Nephron (organoid): ENCODE results near the gene ATP6V0A4.

Experiments used
- H3K27ac Mint-ChIP-seq, 3 experiments: 2 replicates each; pipeline ENCODE4 v1.8.0; 2020; ENCODE audit warnings: mixed read lengths in 3 of 3, mild to moderate bottlenecking in 2 of 3, moderate library complexity in 1 of 3
- H3K27me3 Mint-ChIP-seq: 2 replicates; pipeline ENCODE4 v1.8.0; 2021; ENCODE audit warnings: low read depth, mild to moderate bottlenecking, moderate library complexity, mixed read lengths
- H3K36me3 Mint-ChIP-seq: 2 replicates; pipeline ENCODE4 v1.8.0; 2020; ENCODE audit warnings: low read depth, mixed read lengths
- H3K4me1 Mint-ChIP-seq: 2 replicates; pipeline ENCODE4 v1.8.0; 2020; ENCODE audit warnings: mixed read lengths
- H3K4me3 Mint-ChIP-seq, 3 experiments: 2 replicates each; pipeline ENCODE4 v1.8.0; 2020; ENCODE audit warnings: mild to moderate bottlenecking in 3 of 3, mixed read lengths in 3 of 3, moderate library complexity in 2 of 3
- H3K9me3 Mint-ChIP-seq: 2 replicates; pipeline ENCODE4 v1.8.0; 2020; ENCODE audit warnings: mixed read lengths
- TF ChIP-seq, protein P1 (sequence below), 3 experiments: fragments of 200-600 bp; sonication (generic); IDR thresholded peaks; one replicate each; pipeline ENCODE4 v1.5.0; 2021; ENCODE audit warnings: antibody characterized with exemption in 3 of 3; ENCODE audit not compliant: unreplicated experiment in 3 of 3

Gene ATP6V0A4

DNA sequence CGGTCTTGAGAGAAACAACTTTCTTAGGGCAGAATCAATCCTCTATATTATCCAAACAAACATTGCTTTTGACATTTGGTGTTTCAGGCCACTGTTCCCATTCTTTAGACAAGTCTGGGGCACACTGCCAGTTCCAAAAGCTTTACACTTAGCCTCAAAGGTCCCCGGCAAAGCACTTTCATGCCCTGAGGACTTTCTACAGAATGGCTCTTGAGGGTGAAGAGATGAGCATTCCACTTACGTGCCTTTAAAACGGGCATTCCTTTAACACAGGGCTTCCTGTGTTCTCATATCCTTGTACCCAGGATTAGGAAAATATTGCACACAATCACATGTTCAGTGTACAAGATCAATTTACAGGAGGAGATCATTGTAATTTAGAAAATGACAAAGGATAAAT is 13.3 kb downstream of the ATP6V0A4 start:
- Mint-ChIP-seq H3K27me3 (peaks cover 12% of the 10 kb centered on the region), H3K4me1 (no peaks in the 10 kb centered on the region), H3K27ac (no peak overlapping the region), H3K4me3 (no peak overlapping the region), H3K36me3 (peaks cover 8% of the 10 kb centered on the region), H3K9me3 (peaks cover 7% of the 10 kb centered on the region)
- TF ChIP-seq, protein P1, sequence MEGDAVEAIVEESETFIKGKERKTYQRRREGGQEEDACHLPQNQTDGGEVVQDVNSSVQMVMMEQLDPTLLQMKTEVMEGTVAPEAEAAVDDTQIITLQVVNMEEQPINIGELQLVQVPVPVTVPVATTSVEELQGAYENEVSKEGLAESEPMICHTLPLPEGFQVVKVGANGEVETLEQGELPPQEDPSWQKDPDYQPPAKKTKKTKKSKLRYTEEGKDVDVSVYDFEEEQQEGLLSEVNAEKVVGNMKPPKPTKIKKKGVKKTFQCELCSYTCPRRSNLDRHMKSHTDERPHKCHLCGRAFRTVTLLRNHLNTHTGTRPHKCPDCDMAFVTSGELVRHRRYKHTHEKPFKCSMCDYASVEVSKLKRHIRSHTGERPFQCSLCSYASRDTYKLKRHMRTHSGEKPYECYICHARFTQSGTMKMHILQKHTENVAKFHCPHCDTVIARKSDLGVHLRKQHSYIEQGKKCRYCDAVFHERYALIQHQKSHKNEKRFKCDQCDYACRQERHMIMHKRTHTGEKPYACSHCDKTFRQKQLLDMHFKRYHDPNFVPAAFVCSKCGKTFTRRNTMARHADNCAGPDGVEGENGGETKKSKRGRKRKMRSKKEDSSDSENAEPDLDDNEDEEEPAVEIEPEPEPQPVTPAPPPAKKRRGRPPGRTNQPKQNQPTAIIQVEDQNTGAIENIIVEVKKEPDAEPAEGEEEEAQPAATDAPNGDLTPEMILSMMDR (IDR thresholded peaks at IDR 0.05; ENCODE audit: unreplicated experiment in 3 of 3), result no peak

DNA sequence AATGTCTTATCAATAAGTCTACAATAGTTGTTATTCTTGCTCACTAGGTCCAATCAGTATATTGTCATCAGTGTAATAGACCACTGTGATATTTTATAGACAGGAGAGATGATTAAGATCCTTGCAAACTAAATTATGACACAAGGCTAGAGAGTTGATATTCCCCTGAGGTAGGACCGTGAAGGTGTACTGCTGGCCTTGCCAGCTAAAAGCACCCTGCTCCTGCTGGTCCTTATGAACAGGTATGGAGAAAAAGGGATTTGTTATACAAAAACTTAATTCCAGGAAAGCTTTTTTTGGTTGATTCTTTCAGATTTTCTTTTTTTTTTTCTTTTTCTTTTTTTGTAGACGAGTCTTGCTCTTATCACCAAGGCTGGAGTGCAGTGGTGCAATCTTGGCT is 17.0 kb downstream of the ATP6V0A4 start:
- no peak overlapping the region for H3K4me3 Mint-ChIP-seq
- peaks cover 3% of the 10 kb centered on the region for H3K9me3 Mint-ChIP-seq
- H3K36me3 Mint-ChIP-seq, result peaks cover 4% of the 10 kb centered on the region
- no peaks in the 10 kb centered on the region for H3K4me1 Mint-ChIP-seq
- H3K27me3 Mint-ChIP-seq, result peaks cover 4% of the 10 kb centered on the region
- no peak overlapping the region for H3K27ac Mint-ChIP-seq
- TF ChIP-seq, protein P1 (IDR thresholded peaks at IDR 0.05; ENCODE audit: unreplicated experiment in 3 of 3), result no peak

DNA sequence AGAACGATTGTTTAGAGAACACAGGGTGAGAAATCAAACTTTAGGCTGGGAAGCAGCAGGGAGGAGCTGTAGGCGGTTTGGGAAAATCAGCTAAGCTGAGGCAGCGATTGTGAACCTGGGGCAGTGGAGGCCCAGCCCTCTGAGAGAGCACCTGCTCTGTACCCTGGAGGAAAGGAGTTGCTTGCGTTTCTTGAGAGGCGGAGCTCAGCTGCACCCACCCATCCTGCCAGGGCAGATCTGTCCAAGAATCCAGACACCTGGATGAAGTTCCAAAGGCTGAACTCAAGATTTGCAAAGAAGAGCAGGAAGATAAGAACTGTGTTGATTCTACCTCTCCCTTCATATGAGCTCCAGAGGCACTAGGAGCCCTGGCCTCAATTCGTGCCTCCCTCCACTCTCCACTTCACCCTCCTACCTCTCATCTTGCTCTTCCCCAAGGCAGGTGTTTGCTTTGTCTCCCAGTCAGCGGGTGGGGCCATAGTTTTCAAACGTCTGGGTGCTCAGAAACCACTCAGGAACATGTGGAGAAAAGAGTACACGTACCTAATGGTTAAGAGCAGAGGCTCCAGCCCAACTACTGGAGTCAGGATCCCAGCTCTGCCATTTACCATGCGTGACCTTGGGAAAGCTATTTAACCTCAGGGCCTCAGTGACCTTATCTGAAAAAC is 21.7 kb downstream of the ATP6V0A4 start:
- Mint-ChIP-seq H3K4me1 (no peaks in the 10 kb centered on the region), H3K27ac (no peak overlapping the region), H3K9me3 (no peaks in the 10 kb centered on the region), H3K4me3 (no peak overlapping the region), H3K36me3 (no peaks in the 10 kb centered on the region), H3K27me3 (peaks cover 4% of the 10 kb centered on the region)
- TF ChIP-seq, protein P1 (IDR thresholded peaks at IDR 0.05; ENCODE audit: unreplicated experiment in 3 of 3), result no peak

DNA sequence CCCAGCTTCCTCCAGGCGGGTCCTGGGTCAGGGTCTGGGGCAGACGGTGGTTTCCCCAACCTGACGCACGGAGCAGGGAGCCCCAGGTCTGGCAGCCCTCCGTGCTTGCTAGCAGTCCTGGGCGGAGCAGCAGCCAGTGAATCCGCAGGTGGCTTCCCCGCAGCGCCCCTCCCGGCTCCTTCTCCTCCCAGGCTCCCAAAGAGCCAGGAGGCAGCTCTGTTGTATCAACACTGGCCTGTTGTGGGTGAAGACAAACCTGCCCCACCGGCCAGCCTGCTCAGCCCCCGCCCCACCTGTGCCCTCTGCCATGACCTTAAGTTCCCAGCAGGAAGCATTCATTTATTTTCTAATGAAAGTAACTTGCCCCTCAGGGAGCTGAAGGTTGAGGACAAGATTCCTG is 24.2 kb downstream of the ATP6V0A4 start:
- H3K27ac Mint-ChIP-seq, result no peak overlapping the region
- H3K4me3 Mint-ChIP-seq, result no peak overlapping the region
- peaks cover 4% of the 10 kb centered on the region for H3K27me3 Mint-ChIP-seq

DNA sequence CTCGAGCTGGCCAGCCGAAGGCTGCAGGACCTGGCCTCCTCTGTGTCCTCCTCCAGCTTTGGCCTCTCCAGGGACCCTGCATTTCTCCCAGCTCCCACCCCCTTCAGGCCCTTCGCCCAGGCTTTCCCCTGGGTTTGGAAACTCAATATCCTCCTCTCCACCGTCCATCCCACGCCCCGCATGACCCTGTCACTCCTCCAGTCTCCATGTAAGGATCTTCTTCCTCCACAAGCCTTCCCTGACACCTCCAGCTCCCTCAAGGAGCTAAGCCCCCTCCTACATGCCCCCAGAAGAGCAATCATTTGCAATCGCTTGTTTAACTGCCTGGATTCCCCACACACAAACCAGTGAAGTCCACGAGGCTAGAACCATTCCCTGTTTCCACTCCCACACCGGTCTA is 24.8 kb downstream of the ATP6V0A4 start:
- H3K27ac Mint-ChIP-seq, result no peak overlapping the region
- no peaks in the 10 kb centered on the region for H3K9me3 Mint-ChIP-seq
- H3K27me3 Mint-ChIP-seq, result peaks cover 4% of the 10 kb centered on the region
- no peaks in the 10 kb centered on the region for H3K4me1 Mint-ChIP-seq
- H3K36me3 Mint-ChIP-seq, result no peaks in the 10 kb centered on the region
- TF ChIP-seq, protein P1 (IDR thresholded peaks at IDR 0.05; ENCODE audit: unreplicated experiment in 3 of 3), result no peak
- no peak overlapping the region for H3K4me3 Mint-ChIP-seq

More for the DNA sequence above, 24.2 kb downstream of the ATP6V0A4 start:
- Mint-ChIP-seq H3K4me1 (no peaks in the 10 kb centered on the region), H3K9me3 (no peaks in the 10 kb centered on the region), H3K36me3 (no peaks in the 10 kb centered on the region)
- TF ChIP-seq, protein P1 (IDR thresholded peaks at IDR 0.05; ENCODE audit: unreplicated experiment in 3 of 3), result no peak

DNA sequence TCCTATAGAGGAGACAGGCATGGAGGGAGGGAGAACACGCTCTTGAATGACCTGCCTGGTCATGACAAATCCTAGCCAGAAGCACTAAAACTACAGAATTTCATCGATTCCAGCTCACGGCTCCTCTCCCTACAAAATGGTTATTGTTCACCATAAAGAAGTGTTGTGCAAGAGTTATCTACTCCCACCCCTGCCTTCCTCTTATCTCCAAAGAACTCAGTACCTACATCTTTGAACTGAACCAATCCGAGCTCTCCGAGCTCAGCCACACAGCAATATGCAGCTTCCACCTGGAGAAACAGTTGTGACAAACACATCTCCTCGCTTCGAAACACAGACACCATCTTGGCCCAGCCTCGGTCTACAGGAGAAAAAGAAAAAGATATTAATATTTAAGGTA is 27.1 kb downstream of the ATP6V0A4 start:
- Mint-ChIP-seq H3K9me3 (no peaks in the 10 kb centered on the region), H3K36me3 (no peaks in the 10 kb centered on the region), H3K4me1 (no peaks in the 10 kb centered on the region), H3K27ac (no peak overlapping the region), H3K27me3 (peaks cover 4% of the 10 kb centered on the region), H3K4me3 (no peak overlapping the region)
- TF ChIP-seq, protein P1 (IDR thresholded peaks at IDR 0.05; ENCODE audit: unreplicated experiment in 3 of 3), result no peak
